GM19468 (cell line): Measurements from ENCODE around the gene EFNB2.

Experiments
- ATAC-seq: cut with Tn5 transposase; IDR thresholded peaks from one replicate; pipeline ENCODE4 v1.9.1; 2021; ENCODE audit warnings: mild to moderate bottlenecking, moderate library complexity, moderate number of reproducible peaks; ENCODE audit not compliant: unreplicated experiment; ENCODE audit errors: extremely low read depth

EFNB2 gene

GRCh38 chr13:106527826-106528225 is 7.6 kb downstream of the EFNB2 start:
- no peak for ATAC-seq

GRCh38 chr13:106527445-106527801 is 8.0 kb downstream of the EFNB2 start:
- ATAC-seq = no peak

GRCh38 chr13:106526738-106527444 is 8.6 kb downstream of the EFNB2 start:
- ATAC-seq = no peak

GRCh38 chr13:106525865-106526264 is 9.6 kb downstream of the EFNB2 start:
- no peak for ATAC-seq

GRCh38 chr13:106524108-106524507 is 11.4 kb downstream of the EFNB2 start:
- ATAC-seq = no peak

GRCh38 chr13:106523576-106523975 is 11.9 kb downstream of the EFNB2 start:
- ATAC-seq = no peak

- ATAC-seq = no peak
These were observed 12.4 kb downstream of the EFNB2 start for GRCh38 chr13:106522898-106523525.

- no peak for ATAC-seq
These were observed 13.3 kb downstream of the EFNB2 start for GRCh38 chr13:106522112-106522705.

GRCh38 chr13:106521095-106521799 is 14.2 kb downstream of the EFNB2 start:
- ATAC-seq = no peak

GRCh38 chr13:106520251-106521054 is 15.0 kb downstream of the EFNB2 start:
- ATAC-seq = no peak

GRCh38 chr13:106518512-106518911 is 16.9 kb downstream of the EFNB2 start:
- no peak for ATAC-seq

GRCh38 chr13:106517109-106517847 is 18.2 kb downstream of the EFNB2 start:
- ATAC-seq = no peak

GRCh38 chr13:106515635-106516254 is 19.7 kb downstream of the EFNB2 start:
- no peak for ATAC-seq

- ATAC-seq = no peak
These were observed 20.4 kb downstream of the EFNB2 start for GRCh38 chr13:106514928-106515634.

- ATAC-seq = no peak
These were observed 22.2 kb downstream of the EFNB2 start for GRCh38 chr13:106513025-106513983.

- ATAC-seq = no peak
These were observed 27.7 kb downstream of the EFNB2 start for GRCh38 chr13:106507560-106508274.

- ATAC-seq = no peak
These were observed 29.2 kb downstream of the EFNB2 start for GRCh38 chr13:106506286-106506685.
